ENCODE measurements around the gene EWSR1.

- TF ChIP-seq, protein P1, sequence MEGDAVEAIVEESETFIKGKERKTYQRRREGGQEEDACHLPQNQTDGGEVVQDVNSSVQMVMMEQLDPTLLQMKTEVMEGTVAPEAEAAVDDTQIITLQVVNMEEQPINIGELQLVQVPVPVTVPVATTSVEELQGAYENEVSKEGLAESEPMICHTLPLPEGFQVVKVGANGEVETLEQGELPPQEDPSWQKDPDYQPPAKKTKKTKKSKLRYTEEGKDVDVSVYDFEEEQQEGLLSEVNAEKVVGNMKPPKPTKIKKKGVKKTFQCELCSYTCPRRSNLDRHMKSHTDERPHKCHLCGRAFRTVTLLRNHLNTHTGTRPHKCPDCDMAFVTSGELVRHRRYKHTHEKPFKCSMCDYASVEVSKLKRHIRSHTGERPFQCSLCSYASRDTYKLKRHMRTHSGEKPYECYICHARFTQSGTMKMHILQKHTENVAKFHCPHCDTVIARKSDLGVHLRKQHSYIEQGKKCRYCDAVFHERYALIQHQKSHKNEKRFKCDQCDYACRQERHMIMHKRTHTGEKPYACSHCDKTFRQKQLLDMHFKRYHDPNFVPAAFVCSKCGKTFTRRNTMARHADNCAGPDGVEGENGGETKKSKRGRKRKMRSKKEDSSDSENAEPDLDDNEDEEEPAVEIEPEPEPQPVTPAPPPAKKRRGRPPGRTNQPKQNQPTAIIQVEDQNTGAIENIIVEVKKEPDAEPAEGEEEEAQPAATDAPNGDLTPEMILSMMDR (conservative IDR thresholded peaks at IDR 0.05; ENCODE audit: low read length): no peak
- TF ChIP-seq EZH2phosphoT487 (IDR thresholded peaks at IDR 0.05; ENCODE audit: borderline replicate concordance): no peak
Measured at GRCh38 chr22:29341056-29341848, 73.2 kb downstream of the EWSR1 start.

Data from Loucy (cell line).